Esophagus squamous epithelium (tissue), 4 donors: ENCODE results near the gene MYPN.

ENCODE experiments used
- CTCF ChIP-seq, 6 experiments: fragments of 450-650 bp in 4 of 6; fragments of 200-600 bp in 2 of 6; sonication (generic) in 2 of 6; IDR thresholded peaks; one replicate each; pipeline ENCODE4 v1.5.1; 2016 to 2019; ENCODE audit warnings: antibody characterized with exemption in 6 of 6, mild to moderate bottlenecking in 4 of 6, moderate library complexity in 4 of 6
- POLR2A ChIP-seq, 4 donors: fragments of 450-650 bp; IDR thresholded peaks; one replicate each; pipeline ENCODE4 v1.6.1; 2017; ENCODE audit warnings: antibody characterized with exemption in 4 of 4, mild to moderate bottlenecking in 4 of 4, moderate library complexity in 3 of 4

DNA sequence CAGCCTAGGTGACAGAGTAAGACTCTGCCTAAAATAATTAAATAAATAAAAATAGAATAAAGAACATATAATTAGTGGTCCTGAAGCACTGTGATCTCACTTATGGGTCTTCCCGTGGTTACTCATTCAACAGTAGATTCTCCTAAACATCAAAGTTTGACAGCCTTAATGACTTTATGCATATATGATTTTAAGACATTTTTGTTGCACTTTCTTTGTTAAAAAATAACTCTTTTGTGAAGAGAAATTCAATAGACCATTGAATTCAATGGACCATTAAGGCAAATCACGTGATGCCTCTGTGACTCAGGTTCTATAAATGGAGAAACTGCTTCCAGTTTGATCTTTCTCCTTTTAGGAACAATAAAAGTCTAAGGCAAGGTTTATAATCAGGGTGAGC lies 63.0 kb downstream of the MYPN start:
- TF ChIP-seq CTCF (IDR thresholded peaks at IDR 0.05) (no peak), POLR2A (IDR thresholded peaks at IDR 0.05) (no peak)
